Stomach (tissue), 4 donors: ENCODE measurements around the gene EVX1.

ENCODE experiments used
- CTCF ChIP-seq, 7 experiments: fragments of 450-650 bp in 4 of 7; fragments of 200-600 bp in 3 of 7; sonication (generic) in 3 of 7; IDR thresholded peaks; one replicate each; pipeline ENCODE4 v1.5.1; 2016 to 2019; ENCODE audit warnings: antibody characterized with exemption in 7 of 7, control low read depth in 2 of 7, mild to moderate bottlenecking in 1 of 7
- EP300 ChIP-seq: sonication (generic); formaldehyde crosslinking; IDR thresholded peaks from one replicate; pipeline ENCODE4 v1.6.1; 2017; ENCODE audit warnings: antibody characterized with exemption
- POLR2A ChIP-seq, 4 donors: fragments of 450-650 bp; IDR thresholded peaks; one replicate each; pipeline ENCODE4 v1.6.1; 2016; ENCODE audit warnings: antibody characterized with exemption in 4 of 4, control low read depth in 2 of 4, mild to moderate bottlenecking in 1 of 4, moderate library complexity in 1 of 4
- POLR2AphosphoS5 ChIP-seq, 3 donors: sonication (generic); formaldehyde crosslinking; IDR thresholded peaks; one replicate each; pipeline ENCODE4 v1.6.1; 2016; ENCODE audit warnings: antibody characterized with exemption in 3 of 3

GRCh38 chr7:27247452-27248426 is 5.1 kb downstream of the EVX1 start:
- TF ChIP-seq CTCF (IDR thresholded peaks at IDR 0.05), result no peak
- no peak for TF ChIP-seq POLR2A (IDR thresholded peaks at IDR 0.05)
- no peak for TF ChIP-seq POLR2AphosphoS5 (IDR thresholded peaks at IDR 0.05)
- no peak for TF ChIP-seq EP300
